OCI-LY7 (cell line): Measurements from ENCODE around the gene HCN4.

Source experiments
- CTCF ChIP-seq: fragments of 200-600 bp; sonication (generic); conservative IDR thresholded peaks from 2 replicates; pipeline ENCODE4 v1.5.1; 2014; ENCODE audit warnings: mild to moderate bottlenecking, antibody characterized with exemption, low read length, moderate library complexity, mixed read lengths
- EZH2phosphoT487 ChIP-seq: fragments of 200-600 bp; sonication (generic); IDR thresholded peaks from 2 replicates; pipeline ENCODE4 v1.6.1; 2018; ENCODE audit warnings: low read depth, borderline replicate concordance, mild to moderate bottlenecking, mixed run types, antibody characterized with exemption, low read length, moderate library complexity, mixed read lengths

- TF ChIP-seq CTCF (no peak), EZH2phosphoT487 (no peak)
These were observed 45.9 kb downstream of the HCN4 start for GRCh38 chr15:73322665-73323373.
